GM12865 (cell line): ENCODE data around the gene SYNDIG1L.

Experiments
- DNase-seq: peaks from one replicate; pipeline ENCODE4 v3.0.0; 2010; ENCODE audit warnings: low read depth
- H3K4me3 ChIP-seq: 2 replicates; pipeline ENCODE4 v1.5.1; 2011; ENCODE audit warnings: mild to moderate bottlenecking, low read depth, low read length, control low read depth
- TF ChIP-seq, protein P1 (sequence below): IDR thresholded peaks from 2 replicates; pipeline ENCODE4 v1.5.1; 2011; ENCODE audit warnings: low read length, control low read depth, low read depth, inconsistent platforms; ENCODE audit not compliant: insufficient read depth; ENCODE audit errors: missing control alignments

SYNDIG1L gene

DNA sequence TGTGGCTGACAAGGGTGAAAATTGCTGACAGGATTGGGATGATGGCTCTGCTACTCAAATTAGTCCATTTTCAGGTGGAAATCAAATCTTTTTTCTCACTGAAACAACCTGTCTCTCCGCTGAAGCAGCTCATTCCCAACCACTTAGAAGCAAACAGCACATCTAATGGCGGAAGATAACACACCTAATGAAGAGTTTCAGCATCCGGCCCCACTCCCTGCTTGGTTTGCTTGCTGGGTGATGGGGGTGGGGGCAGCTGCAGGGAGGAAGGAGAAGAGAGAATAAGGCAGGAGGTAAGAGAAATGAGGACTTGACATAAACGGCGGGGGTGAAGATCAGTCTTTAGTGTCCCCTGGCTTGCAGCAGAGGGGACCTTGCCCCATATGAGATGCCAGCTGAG is 4.0 kb downstream of the SYNDIG1L start:
- no peak overlapping the region for H3K4me3 ChIP-seq
- TF ChIP-seq, protein P1, sequence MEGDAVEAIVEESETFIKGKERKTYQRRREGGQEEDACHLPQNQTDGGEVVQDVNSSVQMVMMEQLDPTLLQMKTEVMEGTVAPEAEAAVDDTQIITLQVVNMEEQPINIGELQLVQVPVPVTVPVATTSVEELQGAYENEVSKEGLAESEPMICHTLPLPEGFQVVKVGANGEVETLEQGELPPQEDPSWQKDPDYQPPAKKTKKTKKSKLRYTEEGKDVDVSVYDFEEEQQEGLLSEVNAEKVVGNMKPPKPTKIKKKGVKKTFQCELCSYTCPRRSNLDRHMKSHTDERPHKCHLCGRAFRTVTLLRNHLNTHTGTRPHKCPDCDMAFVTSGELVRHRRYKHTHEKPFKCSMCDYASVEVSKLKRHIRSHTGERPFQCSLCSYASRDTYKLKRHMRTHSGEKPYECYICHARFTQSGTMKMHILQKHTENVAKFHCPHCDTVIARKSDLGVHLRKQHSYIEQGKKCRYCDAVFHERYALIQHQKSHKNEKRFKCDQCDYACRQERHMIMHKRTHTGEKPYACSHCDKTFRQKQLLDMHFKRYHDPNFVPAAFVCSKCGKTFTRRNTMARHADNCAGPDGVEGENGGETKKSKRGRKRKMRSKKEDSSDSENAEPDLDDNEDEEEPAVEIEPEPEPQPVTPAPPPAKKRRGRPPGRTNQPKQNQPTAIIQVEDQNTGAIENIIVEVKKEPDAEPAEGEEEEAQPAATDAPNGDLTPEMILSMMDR: no peak
- no peak for DNase-seq

DNA sequence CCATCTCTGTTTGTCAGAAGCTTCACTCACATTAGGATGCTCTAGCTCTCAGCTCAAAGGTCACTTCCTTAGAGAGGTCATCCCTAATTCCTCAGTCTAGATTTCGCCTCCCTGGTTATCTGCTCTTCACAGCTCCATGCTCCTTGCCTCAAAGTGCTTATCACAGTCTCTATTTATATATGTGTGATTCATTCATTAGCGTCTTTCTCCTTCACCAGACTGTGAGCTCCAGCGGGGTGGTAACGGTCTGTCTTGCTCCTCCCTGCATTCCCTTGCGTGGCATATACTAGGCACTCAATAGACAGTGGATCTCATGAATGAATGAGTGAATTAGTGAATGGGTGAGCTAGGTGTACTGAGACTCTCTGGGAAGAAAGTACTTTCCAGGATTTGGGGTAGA is 6.9 kb downstream of the SYNDIG1L start:
- no peak for DNase-seq
- H3K4me3 ChIP-seq: no peak overlapping the region
- TF ChIP-seq, protein P1: no peak

DNA sequence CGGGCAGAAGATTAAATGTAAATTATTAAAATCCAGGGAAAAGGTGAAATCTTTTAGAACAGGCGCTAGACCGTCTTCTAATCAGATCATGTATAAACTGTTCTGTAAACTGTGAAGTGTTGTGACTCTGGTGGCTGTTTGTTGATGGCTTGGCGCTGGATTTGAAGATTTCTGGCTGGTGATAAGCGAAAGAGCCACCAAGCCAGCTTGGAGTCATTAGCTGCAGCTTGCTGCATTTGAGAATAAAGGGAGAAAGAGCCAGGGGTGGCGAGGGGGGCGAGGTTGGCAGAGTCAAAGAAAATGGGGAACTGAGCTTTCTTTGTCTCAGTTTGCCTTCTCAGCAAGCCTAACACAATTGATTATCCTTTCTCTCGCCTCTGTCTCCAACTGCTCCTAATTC is 8.0 kb downstream of the SYNDIG1L start:
- TF ChIP-seq, protein P1: no peak
- no peak for DNase-seq
- no peak overlapping the region for H3K4me3 ChIP-seq

DNA sequence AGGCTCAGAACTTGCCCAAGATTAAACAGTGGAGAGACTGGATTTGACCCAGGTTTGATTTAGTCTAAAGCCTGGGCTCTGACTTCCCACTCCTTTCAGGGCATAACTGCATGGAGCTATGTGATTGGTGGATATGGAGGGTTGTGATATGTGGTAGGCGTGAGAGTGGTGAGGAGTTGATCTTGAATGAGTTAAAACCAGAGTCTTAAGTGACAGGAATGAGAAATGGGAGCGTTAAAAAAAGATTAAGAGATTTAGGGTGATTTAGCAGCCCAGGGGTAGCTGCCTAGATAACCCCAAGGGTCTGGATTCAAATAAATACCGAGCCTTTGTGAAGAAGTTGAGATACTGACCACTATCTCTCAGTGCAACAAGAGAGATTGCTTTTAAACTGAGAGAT is 8.4 kb downstream of the SYNDIG1L start:
- TF ChIP-seq, protein P1: no peak
- no peak for DNase-seq
- no peak overlapping the region for H3K4me3 ChIP-seq

DNA sequence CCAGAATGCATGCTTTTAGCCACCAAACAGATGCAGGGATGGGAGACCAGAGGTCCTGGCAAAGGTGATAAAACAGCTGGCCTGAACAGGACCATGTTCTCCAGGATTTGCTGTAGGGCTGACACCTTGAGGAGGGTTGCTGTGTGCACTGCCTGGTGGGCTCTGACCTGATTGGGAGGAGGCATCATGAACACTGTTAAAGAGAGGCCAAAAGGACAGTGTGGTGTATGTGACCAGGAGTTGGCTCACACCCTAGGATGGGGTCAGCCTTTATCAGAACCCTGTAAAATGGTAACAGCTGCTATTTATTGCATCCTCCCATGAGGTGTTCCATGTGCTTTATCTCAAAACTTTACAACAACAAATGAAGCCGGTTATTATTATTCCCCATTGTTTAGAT is 8.8 kb downstream of the SYNDIG1L start:
- no peak overlapping the region for H3K4me3 ChIP-seq
- TF ChIP-seq, protein P1: no peak
- DNase-seq: no peak

DNA sequence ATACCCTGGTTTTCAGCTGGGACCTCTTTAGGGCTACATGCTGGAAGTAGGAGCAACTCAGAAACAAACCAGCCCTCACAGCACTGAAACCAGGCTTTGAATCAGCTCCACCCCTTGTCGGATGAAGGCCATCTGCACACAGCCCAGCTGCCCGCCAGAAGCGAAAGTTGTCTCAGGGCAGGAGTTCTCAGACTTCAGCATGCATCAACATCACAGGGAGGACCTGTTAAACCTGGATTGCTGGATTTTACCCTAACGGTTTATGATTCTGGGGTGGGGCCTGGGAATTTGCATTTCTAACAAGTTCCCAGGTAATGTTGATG is 10.9 kb downstream of the SYNDIG1L start:
- no peak overlapping the region for H3K4me3 ChIP-seq
- TF ChIP-seq, protein P1: no peak
- peak; percentile 11 for DNase-seq

DNA sequence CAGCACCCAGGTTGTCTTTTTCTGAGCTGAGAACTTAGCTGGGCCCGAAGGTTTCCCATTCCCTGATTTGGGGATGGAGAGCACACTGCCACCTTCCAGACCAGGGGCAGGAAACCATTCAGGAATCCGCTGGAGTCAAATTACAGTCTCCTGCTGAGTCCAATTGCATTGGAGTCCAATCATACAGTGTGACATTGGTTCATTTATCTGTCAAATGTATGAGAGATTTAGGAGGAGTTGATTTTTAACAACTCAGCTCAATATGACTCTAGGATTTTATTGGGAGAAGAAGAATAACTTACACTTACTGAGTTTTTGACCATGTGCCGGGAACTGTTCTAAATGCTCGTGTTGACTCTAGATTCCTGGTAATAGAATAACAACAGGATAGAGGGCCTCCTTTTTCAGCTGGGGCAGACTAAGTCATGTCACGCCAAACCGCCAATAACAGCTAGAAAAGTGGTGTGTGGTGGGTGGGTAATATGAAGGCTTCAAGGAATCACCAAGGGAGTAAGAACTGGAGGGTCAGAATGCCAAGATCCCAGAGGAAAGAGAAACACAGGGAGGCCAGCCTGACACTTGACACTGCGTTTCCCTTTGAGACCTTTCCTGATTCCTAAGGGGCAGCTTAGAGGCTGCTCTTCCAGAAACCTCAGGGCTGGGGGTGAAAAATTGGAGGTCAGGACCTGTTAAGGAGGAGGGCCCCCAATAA is 11.5 kb downstream of the SYNDIG1L start:
- DNase-seq: no peak
- no peak overlapping the region for H3K4me3 ChIP-seq
- TF ChIP-seq, protein P1: no peak
